CD4-positive, alpha-beta T cell (primary cell): Measurements from ENCODE around the gene KHNYN. TPM values are rescaled to one million over a fixed set of nuclear protein-coding genes. Genes with fewer than 3 reads are reported as not detected.

Source experiments
- ATAC-seq: fragments of 200-7000 bp; cut with Tn5 transposase; one replicate; pipeline ENCODE4 v1.10.0; 2022; ENCODE audit warnings: mild to moderate bottlenecking; ENCODE audit not compliant: poor library complexity
- CTCF ChIA-PET: fragments of 350-600 bp; sonication (Branson Sonifier 250); formaldehyde crosslinking; loops from one replicate; lab custom pipeline; 2021; ENCODE audit warnings: antibody characterized with exemption, inconsistent platforms; lab: Charles Lee
- POLR2A ChIA-PET: fragments of 350-600 bp; sonication (Branson Sonifier 250); formaldehyde crosslinking; loops from one replicate; lab custom pipeline; 2021; ENCODE audit warnings: antibody characterized with exemption, inconsistent platforms; lab: Charles Lee
- DNase-seq, 14 experiments: peaks; one replicate each; pipeline ENCODE4 v3.0.0-alpha.2; 2013 to 2020; ENCODE audit warnings: mixed read lengths in 2 of 14
- H3K27ac ChIP-seq, 2 donors: one replicate each; pipeline versions ENCODE4 v1.5.1 to v1.7.0; 2013; ENCODE audit warnings: low read length in 2 of 2, low read depth in 1 of 2, mild to moderate bottlenecking in 1 of 2
- H3K27me3 ChIP-seq, 2 experiments: 1 replicate in 1 of 2; 2 replicates in 1 of 2; pipeline versions ENCODE4 v1.6.1 to v1.7.0; 2013; ENCODE audit warnings: low read length in 2 of 2, control low read depth in 1 of 2, mild to moderate bottlenecking in 1 of 2, moderate library complexity in 1 of 2; ENCODE audit not compliant: insufficient read depth in 2 of 2, control insufficient read depth in 1 of 2
- H3K36me3 ChIP-seq: one replicate; pipeline ENCODE4 v1.6.1; 2013; ENCODE audit warnings: low read length, control low read depth; ENCODE audit not compliant: insufficient read depth
- H3K4me1 ChIP-seq: one replicate; pipeline ENCODE4 v1.6.1; 2013; ENCODE audit warnings: low read length, control low read depth; ENCODE audit not compliant: insufficient read depth
- H3K4me3 ChIP-seq: one replicate; pipeline ENCODE4 v1.5.1; 2013; ENCODE audit warnings: mild to moderate bottlenecking, low read length, moderate library complexity
- H3K9me3 ChIP-seq, 2 experiments: 1 replicate in 1 of 2; 2 replicates in 1 of 2; pipeline versions ENCODE4 v1.6.1 to v1.7.0; 2013; ENCODE audit warnings: low read length in 2 of 2, mild to moderate bottlenecking in 2 of 2, control low read depth in 1 of 2, moderate library complexity in 1 of 2; ENCODE audit not compliant: control insufficient read depth in 1 of 2, insufficient read depth in 1 of 2
- H3K27ac Mint-ChIP-seq: one replicate; pipeline ENCODE4 v1.8.0; 2020; ENCODE audit warnings: mixed read lengths
- H3K27me3 Mint-ChIP-seq: one replicate; pipeline ENCODE4 v1.8.0; 2021; ENCODE audit warnings: mixed read lengths
- H3K36me3 Mint-ChIP-seq: one replicate; pipeline ENCODE4 v1.8.0; 2021; ENCODE audit warnings: low read depth, mixed read lengths
- H3K4me1 Mint-ChIP-seq: one replicate; pipeline ENCODE4 v1.8.0; 2021; ENCODE audit warnings: low read depth, mixed read lengths
- H3K4me3 Mint-ChIP-seq: one replicate; pipeline ENCODE4 v1.8.0; 2020; ENCODE audit warnings: mild to moderate bottlenecking, mixed read lengths
- H3K9me3 Mint-ChIP-seq: one replicate; pipeline ENCODE4 v1.8.0; 2020; ENCODE audit warnings: mixed read lengths
- intact Hi-C, 2 experiments: fragments of 100-400 bp; cut with DNase I in 1 of 2; cut with micrococcal nuclease in 1 of 2; formaldehyde crosslinking; loops; one replicate each; pipeline versions ENCODE4 v1.15.1 to v1.9.0; 2023 to 2025; cut with DNase I, micrococcal nuclease
- total RNA-seq, 174 experiments: library from RNA in 2 of 174; stranded (reverse) in 2 of 174; gene quantifications; one replicate each; pipeline ENCODE4 v1.2.3 and lab custom pipeline; 2021 to 2026
- TF ChIP-seq, protein P1 (sequence below): fragments of 200-600 bp; IDR thresholded peaks from one replicate; pipeline ENCODE4 v1.8.0; 2022; ENCODE audit warnings: antibody characterized with exemption, mild to moderate bottlenecking

KHNYN gene
- total RNA-seq, 2 experiments from 2014 or later: 170 to 173 TPM

- Mint-ChIP-seq H3K4me3 (no peak overlapping the region), H3K27ac (no peak overlapping the region)
- intact Hi-C loops: no loop called here
These were observed 41.1 kb upstream of the KHNYN start for GRCh38 chr14:24388474-24389179.

GRCh38 chr14:24389226-24389848, 40.4 kb upstream of the KHNYN start:
- Histone ChIP-seq H3K27ac (no peak overlapping the region), H3K4me1 (no peaks in the 10 kb centered on the region), H3K36me3 (no peaks in the 10 kb centered on the region), H3K4me3 (no peak overlapping the region), H3K9me3 (no peaks in the 10 kb centered on the region), H3K27me3 (peaks cover 0 to 10% of the 10 kb centered on the region in 2 experiments)
- ChIA-PET POLR2A (no interaction called here), CTCF (no interaction called here)
- ATAC-seq: no peak
- Mint-ChIP-seq H3K4me3 (no peak overlapping the region), H3K9me3 (no peaks in the 10 kb centered on the region), H3K27ac (no peak overlapping the region), H3K36me3 (no peaks in the 10 kb centered on the region), H3K4me1 (no peaks in the 10 kb centered on the region), H3K27me3 (peaks cover 33% of the 10 kb centered on the region)
- DNase-seq: no peak
- TF ChIP-seq, protein P1, sequence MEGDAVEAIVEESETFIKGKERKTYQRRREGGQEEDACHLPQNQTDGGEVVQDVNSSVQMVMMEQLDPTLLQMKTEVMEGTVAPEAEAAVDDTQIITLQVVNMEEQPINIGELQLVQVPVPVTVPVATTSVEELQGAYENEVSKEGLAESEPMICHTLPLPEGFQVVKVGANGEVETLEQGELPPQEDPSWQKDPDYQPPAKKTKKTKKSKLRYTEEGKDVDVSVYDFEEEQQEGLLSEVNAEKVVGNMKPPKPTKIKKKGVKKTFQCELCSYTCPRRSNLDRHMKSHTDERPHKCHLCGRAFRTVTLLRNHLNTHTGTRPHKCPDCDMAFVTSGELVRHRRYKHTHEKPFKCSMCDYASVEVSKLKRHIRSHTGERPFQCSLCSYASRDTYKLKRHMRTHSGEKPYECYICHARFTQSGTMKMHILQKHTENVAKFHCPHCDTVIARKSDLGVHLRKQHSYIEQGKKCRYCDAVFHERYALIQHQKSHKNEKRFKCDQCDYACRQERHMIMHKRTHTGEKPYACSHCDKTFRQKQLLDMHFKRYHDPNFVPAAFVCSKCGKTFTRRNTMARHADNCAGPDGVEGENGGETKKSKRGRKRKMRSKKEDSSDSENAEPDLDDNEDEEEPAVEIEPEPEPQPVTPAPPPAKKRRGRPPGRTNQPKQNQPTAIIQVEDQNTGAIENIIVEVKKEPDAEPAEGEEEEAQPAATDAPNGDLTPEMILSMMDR: no peak
- intact Hi-C loops: no loop called here

More at GRCh38 chr14:24388474-24389179, 41.1 kb upstream of the KHNYN start:
- no peak overlapping the region for H3K4me3 ChIP-seq
- POLR2A ChIA-PET: no interaction called here
- ATAC-seq (no peak), DNase-seq (no peak)
- H3K9me3 ChIP-seq: no peaks in the 10 kb centered on the region
- no peaks in the 10 kb centered on the region for H3K36me3 Mint-ChIP-seq
- no peaks in the 10 kb centered on the region for H3K4me1 ChIP-seq
- H3K9me3 Mint-ChIP-seq: no peaks in the 10 kb centered on the region
- H3K27ac ChIP-seq: no peak overlapping the region
- TF ChIP-seq, protein P1: no peak
- CTCF ChIA-PET: no interaction called here
- no peaks in the 10 kb centered on the region for H3K36me3 ChIP-seq
- H3K27me3 ChIP-seq: peaks cover 0 to 10% of the 10 kb centered on the region in 2 experiments
- no peaks in the 10 kb centered on the region for H3K4me1 Mint-ChIP-seq
- peaks cover 33% of the 10 kb centered on the region for H3K27me3 Mint-ChIP-seq

GRCh38 chr14:24390701-24391468, 38.9 kb upstream of the KHNYN start:
- H3K4me3 Mint-ChIP-seq: no peak overlapping the region
- no peaks in the 10 kb centered on the region for H3K36me3 ChIP-seq
- TF ChIP-seq, protein P1: no peak
- H3K4me1 Mint-ChIP-seq: no peaks in the 10 kb centered on the region
- no peak overlapping the region for H3K4me3 ChIP-seq
- peaks cover 0 to 10% of the 10 kb centered on the region in 2 experiments for H3K27me3 ChIP-seq
- no peaks in the 10 kb centered on the region for H3K9me3 ChIP-seq
- H3K9me3 Mint-ChIP-seq: no peaks in the 10 kb centered on the region
- DNase-seq (no peak), ATAC-seq (no peak)
- no peak overlapping the region for H3K27ac Mint-ChIP-seq
- H3K27ac ChIP-seq: no peak overlapping the region
- no peaks in the 10 kb centered on the region for H3K4me1 ChIP-seq
- ChIA-PET CTCF (no interaction called here), POLR2A (no interaction called here)
- H3K36me3 Mint-ChIP-seq: no peaks in the 10 kb centered on the region
- intact Hi-C loops: no loop called here
- H3K27me3 Mint-ChIP-seq: peaks cover 29% of the 10 kb centered on the region
